Sigmoid colon (tissue), 4 donors: ENCODE results near the gene LIG3.

Experiments used
- CTCF ChIP-seq, 4 experiments: fragments of 450-650 bp in 3 of 4; fragments of 200-600 bp in 1 of 4; IDR thresholded peaks; one replicate each; pipeline ENCODE4 v1.5.1; 2016 to 2019; ENCODE audit warnings: antibody characterized with exemption in 4 of 4, mild to moderate bottlenecking in 3 of 4, moderate library complexity in 2 of 4
- POLR2AphosphoS5 ChIP-seq, 4 donors: sonication (generic); formaldehyde crosslinking; IDR thresholded peaks; one replicate each; pipeline ENCODE4 v1.6.1; 2017; ENCODE audit warnings: antibody characterized with exemption in 4 of 4

DNA sequence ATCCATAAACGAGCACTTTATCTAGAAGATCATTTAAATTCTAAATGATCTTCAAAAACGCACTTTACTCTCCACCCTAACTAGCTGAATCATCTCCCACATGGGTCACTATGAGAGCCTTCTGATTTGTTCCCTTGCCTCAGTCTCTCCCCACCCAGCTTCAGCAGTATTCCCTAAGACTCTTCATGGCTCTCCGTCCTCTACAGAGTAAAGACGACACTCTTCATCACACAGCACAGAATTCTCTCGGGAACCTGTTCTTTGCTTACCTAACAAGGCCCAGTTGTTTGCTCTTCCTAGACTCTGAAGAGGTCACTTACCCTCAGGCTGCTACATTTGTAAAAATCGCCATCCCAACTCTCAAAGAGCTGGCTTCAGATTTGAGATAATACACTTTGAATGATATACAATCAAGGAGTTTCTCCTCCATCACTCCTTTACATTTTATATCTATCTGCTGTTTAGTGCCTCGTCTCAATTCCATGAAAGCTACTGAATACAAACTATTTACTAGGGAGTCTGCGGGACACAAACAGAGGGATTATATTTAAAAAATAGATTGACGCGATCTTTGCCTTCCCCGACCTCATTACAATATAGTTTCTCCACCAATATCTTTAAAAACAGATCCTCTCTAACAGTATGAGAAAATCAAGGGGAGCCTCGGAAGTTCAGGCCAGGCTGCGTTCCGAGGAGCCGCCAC, 511 bp upstream of the LIG3 start:
- TF ChIP-seq CTCF (IDR thresholded peaks at IDR 0.05) (no peak), POLR2AphosphoS5 (IDR thresholded peaks at IDR 0.05) (no peak)
